ENCODE results near the gene LARP7.

Gene LARP7

DNA sequence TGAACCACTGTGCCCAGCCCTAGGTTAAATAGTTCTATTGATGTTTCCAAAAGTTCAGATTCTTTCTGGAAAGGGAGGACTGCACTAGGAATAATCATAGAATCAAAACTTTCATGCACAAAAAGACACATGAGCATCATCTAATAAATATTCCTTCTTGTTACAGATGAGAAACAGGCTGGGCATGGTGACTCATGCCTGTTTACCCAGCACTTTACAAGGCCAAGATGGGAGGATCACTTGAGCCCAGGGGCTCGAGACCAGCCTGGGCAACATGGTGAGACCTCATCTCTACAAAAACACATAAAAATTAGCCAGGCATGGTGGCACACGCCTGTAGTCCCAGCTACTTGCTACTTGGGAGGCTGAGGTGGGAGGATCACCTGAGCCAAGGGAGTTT, 27.7 kb downstream of the LARP7 start:
- Histone ChIP-seq H4K91ac (ENCODE audit: low read depth, low read length) (no peak overlapping the region), H3K4ac (ENCODE audit: low read depth, low read length) (no peak overlapping the region), H2BK12ac (ENCODE audit: low read length) (no peak overlapping the region), H4K12ac (ENCODE audit: low read depth, low read length) (no peak overlapping the region), H3K27ac (ENCODE audit: low read depth, low read length) (no peak overlapping the region), H3K18ac (ENCODE audit: low read length) (no peak overlapping the region), H3K36me3 (ENCODE audit: control insufficient read depth in 1 of 2, insufficient read depth in 2 of 2, low read length in 2 of 2) (no peaks in the 10 kb centered on the region), H2BK5ac (ENCODE audit: low read depth, low read length, poor library complexity) (no peak overlapping the region), H3K9ac (ENCODE audit: low read length) (no peak overlapping the region), H2BK120ac (ENCODE audit: insufficient read depth, low read length, poor library complexity) (no peak overlapping the region), H4K8ac (ENCODE audit: low read depth, low read length) (no peak overlapping the region), H3K79me2 (ENCODE audit: control insufficient read depth, insufficient read depth, low read length, poor library complexity) (no peaks in the 10 kb centered on the region), H3K4me1 (ENCODE audit: control insufficient read depth in 1 of 2, insufficient read depth in 2 of 2, low read length in 2 of 2) (no peaks in the 10 kb centered on the region), H3K27me3 (ENCODE audit: insufficient read depth, low read length) (no peaks in the 10 kb centered on the region), H3K14ac (ENCODE audit: low read length) (no peak overlapping the region), H2AK5ac (ENCODE audit: low read length) (no peak overlapping the region), H2AFZ (ENCODE audit: insufficient read depth, low read length, poor library complexity) (no peak overlapping the region), H3K4me2 (ENCODE audit: low read length) (no peak overlapping the region), H3K4me3 (ENCODE audit: low read depth, low read length) (no peak overlapping the region), H3K79me1 (ENCODE audit: low read length) (no peaks in the 10 kb centered on the region), H3K23ac (ENCODE audit: low read length) (no peak overlapping the region), H3K9me3 (ENCODE audit: insufficient read depth, low read depth, low read length) (no peaks in the 10 kb centered on the region)
- no peak for DNase-seq
- no CpG with 5 or more reads among the region's 2 CpGs for WGBS (ENCODE audit: extremely low coverage, insufficient coverage, insufficient read length)

DNA sequence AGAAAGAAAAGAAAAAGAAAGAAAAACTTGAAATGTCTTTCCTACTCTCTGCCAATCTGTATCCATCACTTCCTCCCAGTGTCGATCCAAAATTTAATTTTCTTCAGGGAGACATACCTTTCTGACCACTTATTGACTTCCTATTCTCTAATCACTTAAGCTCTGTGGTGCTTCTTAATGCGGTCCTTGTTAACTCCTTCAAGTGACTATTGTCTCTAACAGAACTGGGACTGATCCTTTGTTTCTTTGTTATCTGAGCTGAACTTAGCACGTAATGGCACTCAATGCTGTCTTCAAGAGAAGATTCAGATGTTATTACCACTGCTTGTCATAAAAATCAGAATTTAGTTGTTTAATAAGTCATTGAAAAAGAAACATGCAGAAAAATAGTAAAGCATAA, 31.2 kb downstream of the LARP7 start:
- no peaks in the 10 kb centered on the region for H3K27me3 ChIP-seq (ENCODE audit: insufficient read depth, low read length)
- no peak overlapping the region for H3K23ac ChIP-seq (ENCODE audit: low read length)
- H3K9ac ChIP-seq (ENCODE audit: low read length): no peak overlapping the region
- no peaks in the 10 kb centered on the region for H3K79me1 ChIP-seq (ENCODE audit: low read length)
- H2BK120ac ChIP-seq (ENCODE audit: insufficient read depth, low read length, poor library complexity): no peak overlapping the region
- no peak overlapping the region for H4K12ac ChIP-seq (ENCODE audit: low read depth, low read length)
- no peaks in the 10 kb centered on the region for H3K9me3 ChIP-seq (ENCODE audit: insufficient read depth, low read depth, low read length)
- no peak overlapping the region for H2BK12ac ChIP-seq (ENCODE audit: low read length)
- no peak overlapping the region for H3K27ac ChIP-seq (ENCODE audit: low read depth, low read length)
- no peaks in the 10 kb centered on the region for H3K79me2 ChIP-seq (ENCODE audit: control insufficient read depth, insufficient read depth, low read length, poor library complexity)
- H3K18ac ChIP-seq (ENCODE audit: low read length): no peak overlapping the region
- H3K4me3 ChIP-seq (ENCODE audit: low read depth, low read length): no peak overlapping the region
- no peak overlapping the region for H3K4me2 ChIP-seq (ENCODE audit: low read length)
- no CpG with 5 or more reads among the region's 3 CpGs for WGBS (ENCODE audit: extremely low coverage, insufficient coverage, insufficient read length)
- H2AK5ac ChIP-seq (ENCODE audit: low read length): no peak overlapping the region
- no peaks in the 10 kb centered on the region for H3K4me1 ChIP-seq (ENCODE audit: control insufficient read depth in 1 of 2, insufficient read depth in 2 of 2, low read length in 2 of 2)
- no peak overlapping the region for H3K4ac ChIP-seq (ENCODE audit: low read depth, low read length)
- DNase-seq: no peak
- no peak overlapping the region for H4K91ac ChIP-seq (ENCODE audit: low read depth, low read length)
- no peak overlapping the region for H2AFZ ChIP-seq (ENCODE audit: insufficient read depth, low read length, poor library complexity)
- H4K8ac ChIP-seq (ENCODE audit: low read depth, low read length): no peak overlapping the region
- H2BK5ac ChIP-seq (ENCODE audit: low read depth, low read length, poor library complexity): no peak overlapping the region
- no peaks in the 10 kb centered on the region for H3K36me3 ChIP-seq (ENCODE audit: control insufficient read depth in 1 of 2, insufficient read depth in 2 of 2, low read length in 2 of 2)
- no peak overlapping the region for H3K14ac ChIP-seq (ENCODE audit: low read length)

- Histone ChIP-seq H3K23ac (ENCODE audit: low read length) (no peak overlapping the region), H3K79me2 (ENCODE audit: control insufficient read depth, insufficient read depth, low read length, poor library complexity) (no peaks in the 10 kb centered on the region), H2AFZ (ENCODE audit: insufficient read depth, low read length, poor library complexity) (no peak overlapping the region), H2BK120ac (ENCODE audit: insufficient read depth, low read length, poor library complexity) (no peak overlapping the region), H3K14ac (ENCODE audit: low read length) (no peak overlapping the region), H4K12ac (ENCODE audit: low read depth, low read length) (no peak overlapping the region), H2BK12ac (ENCODE audit: low read length) (no peak overlapping the region), H4K91ac (ENCODE audit: low read depth, low read length) (no peak overlapping the region), H2AK5ac (ENCODE audit: low read length) (no peak overlapping the region), H3K18ac (ENCODE audit: low read length) (no peak overlapping the region), H3K4me3 (ENCODE audit: low read depth, low read length) (no peak overlapping the region), H2BK5ac (ENCODE audit: low read depth, low read length, poor library complexity) (no peak overlapping the region), H3K27me3 (ENCODE audit: insufficient read depth, low read length) (no peaks in the 10 kb centered on the region), H3K4ac (ENCODE audit: low read depth, low read length) (no peak overlapping the region), H3K27ac (ENCODE audit: low read depth, low read length) (no peak overlapping the region), H3K36me3 (ENCODE audit: control insufficient read depth in 1 of 2, insufficient read depth in 2 of 2, low read length in 2 of 2) (no peaks in the 10 kb centered on the region), H3K4me2 (ENCODE audit: low read length) (no peak overlapping the region), H3K9ac (ENCODE audit: low read length) (no peak overlapping the region), H3K79me1 (ENCODE audit: low read length) (no peaks in the 10 kb centered on the region), H3K9me3 (ENCODE audit: insufficient read depth, low read depth, low read length) (no peaks in the 10 kb centered on the region), H3K4me1 (ENCODE audit: control insufficient read depth in 1 of 2, insufficient read depth in 2 of 2, low read length in 2 of 2) (no peaks in the 10 kb centered on the region), H4K8ac (ENCODE audit: low read depth, low read length) (no peak overlapping the region)
- no peak for DNase-seq
Measured at GRCh38 chr4:112673076-112673475, 36.1 kb downstream of the LARP7 start.

DNA sequence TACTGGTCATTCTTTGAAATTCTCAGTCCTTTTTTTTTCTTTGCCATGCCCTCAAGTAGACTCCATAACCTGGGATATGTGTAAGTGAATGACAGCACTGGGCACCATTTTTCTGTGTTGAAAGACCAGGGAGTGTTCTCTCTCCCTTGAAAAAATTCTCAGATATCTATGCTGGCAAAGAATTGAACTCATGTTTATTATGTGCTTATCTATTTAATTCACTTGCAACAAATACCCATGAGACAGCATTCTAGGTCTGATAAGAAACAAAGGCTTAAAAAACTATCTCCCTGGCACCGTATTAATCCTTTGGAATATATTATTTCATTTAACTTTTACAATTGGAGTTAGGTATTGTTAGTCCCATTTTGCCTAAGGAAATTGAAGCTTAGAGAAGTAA, 36.7 kb downstream of the LARP7 start:
- no peak overlapping the region for H4K12ac ChIP-seq (ENCODE audit: low read depth, low read length)
- no peak overlapping the region for H2AK5ac ChIP-seq (ENCODE audit: low read length)
- no peak for DNase-seq
- H4K91ac ChIP-seq (ENCODE audit: low read depth, low read length): no peak overlapping the region
- no peak overlapping the region for H2BK120ac ChIP-seq (ENCODE audit: insufficient read depth, low read length, poor library complexity)
- no peak overlapping the region for H3K18ac ChIP-seq (ENCODE audit: low read length)
- no peaks in the 10 kb centered on the region for H3K79me1 ChIP-seq (ENCODE audit: low read length)
- H3K27ac ChIP-seq (ENCODE audit: low read depth, low read length): no peak overlapping the region
- no peak overlapping the region for H3K9ac ChIP-seq (ENCODE audit: low read length)
- H3K36me3 ChIP-seq (ENCODE audit: control insufficient read depth in 1 of 2, insufficient read depth in 2 of 2, low read length in 2 of 2): no peaks in the 10 kb centered on the region
- H3K4me3 ChIP-seq (ENCODE audit: low read depth, low read length): no peak overlapping the region
- no peak overlapping the region for H2AFZ ChIP-seq (ENCODE audit: insufficient read depth, low read length, poor library complexity)
- H4K8ac ChIP-seq (ENCODE audit: low read depth, low read length): no peak overlapping the region
- no peak overlapping the region for H3K4ac ChIP-seq (ENCODE audit: low read depth, low read length)
- no peak overlapping the region for H3K4me2 ChIP-seq (ENCODE audit: low read length)
- H3K79me2 ChIP-seq (ENCODE audit: control insufficient read depth, insufficient read depth, low read length, poor library complexity): no peaks in the 10 kb centered on the region
- no peak overlapping the region for H2BK12ac ChIP-seq (ENCODE audit: low read length)
- H3K27me3 ChIP-seq (ENCODE audit: insufficient read depth, low read length): no peaks in the 10 kb centered on the region
- WGBS (ENCODE audit: extremely low coverage, insufficient coverage, insufficient read length): no CpG with 5 or more reads among the region's 1 CpG
- no peak overlapping the region for H2BK5ac ChIP-seq (ENCODE audit: low read depth, low read length, poor library complexity)
- H3K9me3 ChIP-seq (ENCODE audit: insufficient read depth, low read depth, low read length): no peaks in the 10 kb centered on the region
- H3K4me1 ChIP-seq (ENCODE audit: control insufficient read depth in 1 of 2, insufficient read depth in 2 of 2, low read length in 2 of 2): no peaks in the 10 kb centered on the region
- no peak overlapping the region for H3K14ac ChIP-seq (ENCODE audit: low read length)
- H3K23ac ChIP-seq (ENCODE audit: low read length): no peak overlapping the region

GRCh38 chr4:112674376-112674775, 37.4 kb downstream of the LARP7 start:
- no peaks in the 10 kb centered on the region for H3K36me3 ChIP-seq (ENCODE audit: control insufficient read depth in 1 of 2, insufficient read depth in 2 of 2, low read length in 2 of 2)
- H3K4me2 ChIP-seq (ENCODE audit: low read length): no peak overlapping the region
- no peak overlapping the region for H2BK5ac ChIP-seq (ENCODE audit: low read depth, low read length, poor library complexity)
- no peak overlapping the region for H3K18ac ChIP-seq (ENCODE audit: low read length)
- H3K9ac ChIP-seq (ENCODE audit: low read length): no peak overlapping the region
- H3K23ac ChIP-seq (ENCODE audit: low read length): peak overlapping the region; percentile 89
- no peak for DNase-seq
- H2BK120ac ChIP-seq (ENCODE audit: insufficient read depth, low read length, poor library complexity): no peak overlapping the region
- H4K91ac ChIP-seq (ENCODE audit: low read depth, low read length): no peak overlapping the region
- no peak overlapping the region for H2AK5ac ChIP-seq (ENCODE audit: low read length)
- H3K14ac ChIP-seq (ENCODE audit: low read length): no peak overlapping the region
- WGBS (ENCODE audit: extremely low coverage, insufficient coverage, insufficient read length): no CpG with 5 or more reads among the region's 1 CpG
- no peak overlapping the region for H2AFZ ChIP-seq (ENCODE audit: insufficient read depth, low read length, poor library complexity)
- no peak overlapping the region for H4K12ac ChIP-seq (ENCODE audit: low read depth, low read length)
- no peak overlapping the region for H3K4ac ChIP-seq (ENCODE audit: low read depth, low read length)
- no peaks in the 10 kb centered on the region for H3K9me3 ChIP-seq (ENCODE audit: insufficient read depth, low read depth, low read length)
- no peak overlapping the region for H3K4me3 ChIP-seq (ENCODE audit: low read depth, low read length)
- no peak overlapping the region for H4K8ac ChIP-seq (ENCODE audit: low read depth, low read length)
- no peaks in the 10 kb centered on the region for H3K27me3 ChIP-seq (ENCODE audit: insufficient read depth, low read length)
- H3K27ac ChIP-seq (ENCODE audit: low read depth, low read length): no peak overlapping the region
- no peaks in the 10 kb centered on the region for H3K4me1 ChIP-seq (ENCODE audit: control insufficient read depth in 1 of 2, insufficient read depth in 2 of 2, low read length in 2 of 2)
- H3K79me2 ChIP-seq (ENCODE audit: control insufficient read depth, insufficient read depth, low read length, poor library complexity): no peaks in the 10 kb centered on the region
- no peaks in the 10 kb centered on the region for H3K79me1 ChIP-seq (ENCODE audit: low read length)
- no peak overlapping the region for H2BK12ac ChIP-seq (ENCODE audit: low read length)
